Stomach (tissue), 4 donors: ENCODE data around the gene ZNF248.

ENCODE experiments used
- CTCF ChIP-seq, 7 experiments: fragments of 450-650 bp in 4 of 7; fragments of 200-600 bp in 3 of 7; sonication (generic) in 3 of 7; IDR thresholded peaks; one replicate each; pipeline ENCODE4 v1.5.1; 2016 to 2019; ENCODE audit warnings: antibody characterized with exemption in 7 of 7, control low read depth in 2 of 7, mild to moderate bottlenecking in 1 of 7
- POLR2A ChIP-seq, 4 donors: fragments of 450-650 bp; IDR thresholded peaks; one replicate each; pipeline ENCODE4 v1.6.1; 2016; ENCODE audit warnings: antibody characterized with exemption in 4 of 4, control low read depth in 2 of 4, mild to moderate bottlenecking in 1 of 4, moderate library complexity in 1 of 4

- TF ChIP-seq CTCF (IDR thresholded peaks at IDR 0.05): no peak
- no peak for TF ChIP-seq POLR2A (IDR thresholded peaks at IDR 0.05)
These were observed 1.8 kb downstream of the ZNF248 start for GRCh38 chr10:37855636-37856035.
